ENCODE measurements around the gene LPP. TPM values are rescaled to one million over a fixed set of nuclear protein-coding genes. Genes with fewer than 3 reads are reported as not detected.
"Not testable (repeated sequence)": the region's sequence is repeated elsewhere in the genome, so short reads cannot be mapped to it uniquely, and the experiment has no call there.

LPP gene
- total RNA-seq, 1 experiment from 2014 or later = 54.0 TPM

DNA sequence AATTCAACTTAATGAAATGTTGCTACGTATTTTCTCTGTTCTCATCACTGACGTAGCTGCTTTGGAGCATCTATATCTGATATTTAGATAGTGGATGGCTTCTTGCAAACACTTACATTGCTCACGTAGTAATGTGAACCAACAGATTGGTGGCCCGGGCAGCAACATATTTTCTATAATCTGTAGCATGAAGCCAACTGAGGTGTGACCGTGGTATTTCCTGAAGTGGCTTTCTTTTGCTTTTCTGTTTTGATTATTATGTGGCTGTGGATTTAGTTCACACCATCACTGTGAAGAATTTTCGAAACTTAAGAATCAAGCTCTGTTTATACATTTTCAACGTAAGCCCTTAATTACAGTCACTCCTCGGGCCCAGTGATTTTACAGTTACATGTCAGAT is 288.5 kb downstream of the LPP start:
- no peak overlapping the region for H3K9ac ChIP-seq (ENCODE audit: low read length)
- no peaks in the 10 kb centered on the region for H3K27me3 ChIP-seq (ENCODE audit: insufficient read depth, low read length)
- no peaks in the 10 kb centered on the region for H3K9me3 ChIP-seq (ENCODE audit: control insufficient read depth in 1 of 2, insufficient read depth in 1 of 2, low read depth in 1 of 2, low read length in 2 of 2)
- ChIA-PET RAD21 (ENCODE audit: low non-redundant PET in 1 of 2, low total read pairs in 2 of 2, uncharacterized antibody in 2 of 2, unreplicated experiment in 2 of 2) (no interaction called here), POLR2A (no interaction called here), CTCF (no interaction called here)
- ATAC-seq (no peak), DNase-seq (ENCODE audit: low read depth, low spot score) (no peak)
- BruUV-seq (replicated peaks) = no TSS peak
- TF ChIP-seq EGR1 (IDR thresholded peaks at IDR 0.05; ENCODE audit: low read depth) (no peak), SIN3A (IDR thresholded peaks at IDR 0.05; ENCODE audit: low read depth) (no peak), EZH2phosphoT487 (IDR thresholded peaks at IDR 0.05; ENCODE audit: borderline replicate concordance) (no peak), SRF (IDR thresholded peaks at IDR 0.05; ENCODE audit: low read depth) (no peak), TCF7L2 (IDR thresholded peaks at IDR 0.05; ENCODE audit: borderline replicate concordance, extremely low read depth, insufficient read depth, insufficient read length) (no peak), CEBPB (IDR thresholded peaks at IDR 0.05; ENCODE audit: low read depth) (no peak), ELF1 (IDR thresholded peaks at IDR 0.05; ENCODE audit: borderline replicate concordance, low read depth) (no peak), ZNF274 (IDR thresholded peaks at IDR 0.05; ENCODE audit: low read depth, low read length) (no peak), ZFX (IDR thresholded peaks at IDR 0.05) (no peak), CBX3 (IDR thresholded peaks at IDR 0.05; ENCODE audit: low read depth) (no peak)
- TF ChIP-seq, protein P1, sequence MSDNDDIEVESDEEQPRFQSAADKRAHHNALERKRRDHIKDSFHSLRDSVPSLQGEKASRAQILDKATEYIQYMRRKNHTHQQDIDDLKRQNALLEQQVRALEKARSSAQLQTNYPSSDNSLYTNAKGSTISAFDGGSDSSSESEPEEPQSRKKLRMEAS (IDR thresholded peaks at IDR 0.05) = no peak
- no peak overlapping the region for H3K4me3 ChIP-seq (replicated peaks in 1 of 2; ENCODE audit: low read depth in 1 of 2, low read length in 2 of 2)
- no peaks in the 10 kb centered on the region for H3K9me2 ChIP-seq (ENCODE audit: insufficient read depth)
- no peak overlapping the region for H3K27ac ChIP-seq (ENCODE audit: low read depth, low read length)
- no peaks in the 10 kb centered on the region for H3K36me3 ChIP-seq (ENCODE audit: control insufficient read depth in 1 of 2, insufficient read depth in 2 of 2, low read length in 2 of 2)
- H3K4me2 ChIP-seq (ENCODE audit: low read length) = no peak overlapping the region
- H4K20me1 ChIP-seq (ENCODE audit: insufficient read depth) = no peaks in the 10 kb centered on the region
- H3K4me1 ChIP-seq (ENCODE audit: control insufficient read depth in 1 of 2, insufficient read depth in 2 of 2, low read length in 2 of 2) = peaks cover 0 to 11% of the 10 kb centered on the region in 2 experiments; a peak in 1 of 4 replicates
- no peaks in the 10 kb centered on the region for H3K79me2 ChIP-seq (ENCODE audit: insufficient read depth, low read length)
- no peak overlapping the region for H2AFZ ChIP-seq (ENCODE audit: low read depth, low read length, poor library complexity, severe bottlenecking)
- intact Hi-C loops (cut with micrococcal nuclease) = no loop called here

DNA sequence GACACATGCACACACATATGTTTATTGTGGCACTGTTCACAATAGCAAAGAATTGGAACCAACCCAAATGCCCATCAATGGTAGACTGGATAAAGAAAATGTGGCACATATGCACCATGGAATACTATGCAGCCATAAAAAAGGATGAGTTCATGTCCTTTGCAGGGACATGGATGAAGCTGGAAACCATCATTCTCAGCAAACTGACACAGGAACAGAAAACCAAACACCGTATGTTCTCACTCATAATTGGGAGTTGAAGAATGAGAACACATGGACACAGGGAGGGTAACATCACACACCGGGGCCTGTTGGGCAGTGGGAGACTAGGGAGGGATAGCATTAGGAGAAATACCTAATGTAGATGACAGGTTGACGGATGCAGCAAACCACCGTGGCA is 291.2 kb downstream of the LPP start:
- intact Hi-C loops (cut with micrococcal nuclease); H3K27me3 ChIP-seq (ENCODE audit: insufficient read depth, low read length); H2AFZ ChIP-seq (ENCODE audit: low read depth, low read length, poor library complexity, severe bottlenecking); POLR2A ChIA-PET; H3K4me2 ChIP-seq (ENCODE audit: low read length); ATAC-seq; CTCF ChIA-PET; BruUV-seq (replicated peaks); RAD21 ChIA-PET (ENCODE audit: low non-redundant PET in 1 of 2, low total read pairs in 2 of 2, uncharacterized antibody in 2 of 2, unreplicated experiment in 2 of 2); H4K20me1 ChIP-seq (ENCODE audit: insufficient read depth); H3K36me3 ChIP-seq (ENCODE audit: control insufficient read depth in 1 of 2, insufficient read depth in 2 of 2, low read length in 2 of 2); H3K9me3 ChIP-seq (ENCODE audit: control insufficient read depth in 1 of 2, insufficient read depth in 1 of 2, low read depth in 1 of 2, low read length in 2 of 2); H3K4me3 ChIP-seq (replicated peaks in 1 of 2; ENCODE audit: low read depth in 1 of 2, low read length in 2 of 2); H3K9ac ChIP-seq (ENCODE audit: low read length); H3K9me2 ChIP-seq (ENCODE audit: insufficient read depth); H3K27ac ChIP-seq (ENCODE audit: low read depth, low read length); H3K79me2 ChIP-seq (ENCODE audit: insufficient read depth, low read length); H3K4me1 ChIP-seq (ENCODE audit: control insufficient read depth in 1 of 2, insufficient read depth in 2 of 2, low read length in 2 of 2); DNase-seq (ENCODE audit: low read depth, low spot score): not testable (repeated sequence)
